SK-N-SH (cell line): ENCODE data around the gene LY6G6C.

Experiments used
- CTCF ChIP-seq: fragments of 200-600 bp; sonication (generic); IDR thresholded peaks from 2 replicates; pipeline ENCODE4 v1.6.1; 2017; ENCODE audit warnings: antibody characterized with exemption, mild to moderate bottlenecking, moderate library complexity
- FOSL2 ChIP-seq: IDR thresholded peaks from 2 replicates; pipeline ENCODE4 v1.4.0; 2012; ENCODE audit warnings: low read depth, mild to moderate bottlenecking, moderate library complexity, borderline replicate concordance
- MAX ChIP-seq: IDR thresholded peaks from 2 replicates; pipeline ENCODE4 v1.4.0; 2012; ENCODE audit warnings: low read depth
- RAD21 ChIP-seq: IDR thresholded peaks from 2 replicates; pipeline ENCODE4 v1.6.1; 2012; ENCODE audit warnings: mild to moderate bottlenecking, low read length

- no peak for TF ChIP-seq MAX
- TF ChIP-seq CTCF, result no peak
- no peak for TF ChIP-seq FOSL2
- TF ChIP-seq RAD21, result no peak
Measured at GRCh38 chr6:31687860-31688693, 33.5 kb downstream of the LY6G6C start.
